Left lobe of liver (tissue), 2 donors: ENCODE data around the gene PRKCE. TPM values are rescaled to one million over a fixed set of nuclear protein-coding genes. Genes with fewer than 3 reads are reported as not detected.

Experiments
- ATAC-seq: fragments of 200-7000 bp; cut with Tn5 transposase; one replicate; pipeline ENCODE4 v1.9.1; 2020; ENCODE audit warnings: mild to moderate bottlenecking, moderate library complexity
- DNase-seq: peaks from one replicate; pipeline ENCODE4 v3.0.0-alpha.2; 2020; ENCODE audit warnings: low spot score
- total RNA-seq: library from RNA; stranded (reverse); gene quantifications from one replicate; pipeline ENCODE4 v1.2.1, GENCODE V29; 2021
- donor health status: DM: no; HTN: no; CAD: no; lungs with moderate emphysema.
- donor health status: DM: no; HTN: yes; CAD: no.

Gene PRKCE
- total RNA-seq, 1 donor from 2014 or later, result 8.4 TPM

- no peak for ATAC-seq
- DNase-seq, result no peak
These were observed 175.6 kb downstream of the PRKCE start for GRCh38 chr2:45826884-45827635.

GRCh38 chr2:45830322-45830721 is 178.8 kb downstream of the PRKCE start:
- ATAC-seq (no peak), DNase-seq (no peak)

GRCh38 chr2:45833301-45833967 is 182.0 kb downstream of the PRKCE start:
- DNase-seq, result no peak

GRCh38 chr2:45833968-45834344 is 182.5 kb downstream of the PRKCE start:
- DNase-seq, result no peak
- no peak for ATAC-seq

More at GRCh38 chr2:45833301-45833967, 182.0 kb downstream of the PRKCE start:
- no peak for ATAC-seq

GRCh38 chr2:45834372-45834771 is 182.9 kb downstream of the PRKCE start:
- DNase-seq (no peak), ATAC-seq (no peak)

- DNase-seq, result no peak
- ATAC-seq, result no peak
These were observed 183.4 kb downstream of the PRKCE start for GRCh38 chr2:45834858-45835257.

GRCh38 chr2:45836316-45836715 is 184.8 kb downstream of the PRKCE start:
- ATAC-seq (peak; percentile 24), DNase-seq (no peak)

- DNase-seq, result no peak
- ATAC-seq, result no peak
These were observed 185.3 kb downstream of the PRKCE start for GRCh38 chr2:45836740-45837139.

- ATAC-seq (no peak), DNase-seq (no peak)
These were observed 186.4 kb downstream of the PRKCE start for GRCh38 chr2:45837812-45838341.

GRCh38 chr2:45839508-45840251 is 188.2 kb downstream of the PRKCE start:
- ATAC-seq, result no peak
- DNase-seq, result no peak

GRCh38 chr2:45840481-45840880 is 189.0 kb downstream of the PRKCE start:
- DNase-seq (no peak), ATAC-seq (no peak)

GRCh38 chr2:45841752-45842407 is 190.4 kb downstream of the PRKCE start:
- DNase-seq, result no peak
- no peak for ATAC-seq

GRCh38 chr2:45843136-45843535 is 191.7 kb downstream of the PRKCE start:
- ATAC-seq (no peak), DNase-seq (no peak)

GRCh38 chr2:45844796-45845457 is 193.5 kb downstream of the PRKCE start:
- DNase-seq (no peak), ATAC-seq (no peak)

- no peak for ATAC-seq
These were observed 194.1 kb downstream of the PRKCE start for GRCh38 chr2:45845566-45845965.

GRCh38 chr2:45849491-45850283 is 198.2 kb downstream of the PRKCE start:
- ATAC-seq, result no peak
- no peak for DNase-seq

More at GRCh38 chr2:45845566-45845965, 194.1 kb downstream of the PRKCE start:
- no peak for DNase-seq

- ATAC-seq, result no peak
- no peak for DNase-seq
These were observed 199.1 kb downstream of the PRKCE start for GRCh38 chr2:45850558-45850957.

GRCh38 chr2:45851111-45851510 is 199.6 kb downstream of the PRKCE start:
- DNase-seq, result no peak
- ATAC-seq, result no peak

GRCh38 chr2:45851576-45852304 is 200.3 kb downstream of the PRKCE start:
- no peak for ATAC-seq
- DNase-seq, result no peak
